BJ (cell line): ENCODE measurements around the gene TMEM116. TPM values are rescaled to one million over a fixed set of nuclear protein-coding genes. Genes with fewer than 3 reads are reported as not detected.
"Not testable (repeated sequence)": the region's sequence is repeated elsewhere in the genome, so short reads cannot be mapped to it uniquely, and the experiment has no call there.

Source experiments
- CTCF ChIA-PET: fragments of 350-600 bp; formaldehyde crosslinking; extraction: SDS; loops from one replicate; lab custom pipeline; 2021; ENCODE audit warnings: antibody characterized with exemption, inconsistent platforms; lab: Yijun Ruan, JAX
- POLR2A ChIA-PET: fragments of 300-600 bp; sonication (Branson Sonifier 250); formaldehyde crosslinking; extraction: SDS; loops from one replicate; lab custom pipeline; 2021; ENCODE audit warnings: antibody characterized with exemption; lab: Charles Lee
- DNase-seq: peaks from one replicate; pipeline ENCODE4 v3.0.0-alpha.2; 2011; ENCODE audit warnings: low read depth
- H3K27me3 ChIP-seq: 2 replicates; pipeline ENCODE4 v1.6.0; 2011; ENCODE audit warnings: low read length; ENCODE audit not compliant: control insufficient read depth, insufficient read depth
- H3K36me3 ChIP-seq: 2 replicates; pipeline ENCODE4 v1.5.1; 2011; ENCODE audit warnings: low read length; ENCODE audit not compliant: control insufficient read depth, insufficient read depth
- H3K4me3 ChIP-seq: 2 replicates; pipeline ENCODE4 v1.5.1; 2011; ENCODE audit warnings: low read depth, mild to moderate bottlenecking, control low read depth, low read length
- polyA minus RNA-seq: library from RNA; depleted of rRNA, polyadenylated mRNA; stranded (reverse); fragments of >200 nt; gene quantifications from 2 replicates; pipeline ENCODE4 v1.2.3, GENCODE V29; 2011; rRNA and poly(A)+ RNA removed
- polyA plus RNA-seq: library from polyadenylated mRNA; depleted of rRNA; stranded (reverse); fragments of >200 nt; gene quantifications from 2 replicates; pipeline ENCODE4 v1.2.3, GENCODE V29; 2011; rRNA removed
- TF ChIP-seq, protein P1 (sequence below): IDR thresholded peaks from 2 replicates; pipeline ENCODE4 v1.5.1; 2011; ENCODE audit warnings: low read depth, mild to moderate bottlenecking, control low read depth, inconsistent platforms, low read length, moderate library complexity; ENCODE audit not compliant: insufficient read depth

Gene TMEM116
- polyA plus RNA-seq, result 16.6 and 21.3 TPM in 2 replicates
- polyA minus RNA-seq, result 7.8 and 9.6 TPM in 2 replicates

DNA sequence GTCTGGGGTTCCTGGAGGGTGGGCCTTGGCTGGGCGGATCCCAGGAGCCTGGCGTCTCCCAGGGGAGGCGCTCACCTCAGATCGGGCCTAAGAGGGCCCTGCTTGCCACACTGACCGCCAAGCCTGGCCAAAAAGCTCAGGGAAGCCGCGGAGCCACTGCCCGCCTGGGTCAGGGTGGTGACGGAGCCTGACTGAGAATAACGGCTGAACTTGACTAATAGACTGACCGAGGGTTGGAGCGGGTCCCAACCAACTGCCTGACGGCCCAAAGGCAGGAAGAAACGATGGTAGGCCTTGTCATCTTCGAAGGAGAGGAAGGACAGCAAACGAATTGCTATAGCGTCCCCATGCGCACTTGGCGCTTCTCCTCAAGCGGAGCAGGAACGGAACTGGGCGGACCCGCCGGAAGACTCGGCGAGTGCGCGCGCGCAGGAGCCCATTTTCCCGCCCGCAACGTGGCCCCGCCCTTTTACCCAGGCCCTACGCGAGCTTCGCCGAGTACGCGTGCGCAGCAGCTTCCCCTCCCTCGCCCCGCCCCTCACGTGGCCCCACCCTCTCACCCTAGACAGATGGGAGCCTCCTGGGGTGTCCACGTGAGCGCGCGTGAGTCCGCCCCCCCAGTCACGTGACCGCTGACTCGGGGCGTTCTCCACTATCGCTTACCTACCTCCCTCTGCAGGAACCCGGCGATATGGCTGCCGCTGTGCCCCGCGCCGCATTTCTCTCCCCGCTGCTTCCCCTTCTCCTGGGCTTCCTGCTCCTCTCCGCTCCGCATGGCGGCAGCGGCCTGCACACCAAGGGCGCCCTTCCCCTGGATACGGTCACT lies at the start of gene TMEM116, which contains the start of gene ERP29:
TSS of gene TMEM116 (minus strand) at position 391 of the 826 bp plus-strand sequence. CDS start 7,895 bp downstream, outside the sequence.
TSS of gene ERP29 (plus strand) at position 652 of the 826 bp plus-strand sequence. CDS start at position 692, 40 bp downstream.
- Histone ChIP-seq H3K36me3 (no peaks in the 10 kb centered on the region), H3K4me3 (peak within 1 kb of the TSS; percentile 89), H3K27me3 (no peaks in the 10 kb centered on the region)
- TF ChIP-seq, protein P1, sequence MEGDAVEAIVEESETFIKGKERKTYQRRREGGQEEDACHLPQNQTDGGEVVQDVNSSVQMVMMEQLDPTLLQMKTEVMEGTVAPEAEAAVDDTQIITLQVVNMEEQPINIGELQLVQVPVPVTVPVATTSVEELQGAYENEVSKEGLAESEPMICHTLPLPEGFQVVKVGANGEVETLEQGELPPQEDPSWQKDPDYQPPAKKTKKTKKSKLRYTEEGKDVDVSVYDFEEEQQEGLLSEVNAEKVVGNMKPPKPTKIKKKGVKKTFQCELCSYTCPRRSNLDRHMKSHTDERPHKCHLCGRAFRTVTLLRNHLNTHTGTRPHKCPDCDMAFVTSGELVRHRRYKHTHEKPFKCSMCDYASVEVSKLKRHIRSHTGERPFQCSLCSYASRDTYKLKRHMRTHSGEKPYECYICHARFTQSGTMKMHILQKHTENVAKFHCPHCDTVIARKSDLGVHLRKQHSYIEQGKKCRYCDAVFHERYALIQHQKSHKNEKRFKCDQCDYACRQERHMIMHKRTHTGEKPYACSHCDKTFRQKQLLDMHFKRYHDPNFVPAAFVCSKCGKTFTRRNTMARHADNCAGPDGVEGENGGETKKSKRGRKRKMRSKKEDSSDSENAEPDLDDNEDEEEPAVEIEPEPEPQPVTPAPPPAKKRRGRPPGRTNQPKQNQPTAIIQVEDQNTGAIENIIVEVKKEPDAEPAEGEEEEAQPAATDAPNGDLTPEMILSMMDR, result peak; percentile 63
- CTCF ChIA-PET, result interaction anchor here (0.5 to 1.4 kb wide), 7 partner anchors 9 to 58 kb away, joined by 3 to 5 read pairs (median 3); no protein-coding TSS in a partner anchor
- peak; percentile 88 for DNase-seq
- POLR2A ChIA-PET, result interaction anchor here (0.6 to 1.0 kb wide), 2 partner anchors 13 to 112 kb away, joined by 3 to 7 read pairs; partner anchors contain the start of gene TRAFD1

DNA sequence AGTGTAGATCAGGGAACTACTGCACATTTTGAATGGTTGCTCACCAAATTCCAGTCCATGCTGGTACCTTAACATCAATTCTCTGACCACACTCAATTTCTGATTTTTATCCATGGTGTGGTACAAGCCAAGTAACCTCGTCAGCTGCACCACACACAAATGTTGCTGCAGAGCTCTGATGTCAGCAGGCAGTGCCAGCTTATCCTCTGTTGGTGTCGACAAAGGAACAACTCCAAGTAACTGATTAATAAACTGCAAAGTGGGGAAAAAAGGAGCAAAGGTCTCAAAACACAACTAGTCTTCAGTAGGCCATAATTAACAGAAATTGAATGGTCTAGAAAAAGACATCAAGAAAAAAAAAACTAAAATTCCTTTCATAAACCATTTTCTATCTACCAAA lies 48.2 kb upstream of the TMEM116 start:
- H3K27me3 ChIP-seq, result no peaks in the 10 kb centered on the region
- TF ChIP-seq, protein P1, result no peak
- CTCF ChIA-PET, result no interaction called here
- no peak for DNase-seq
- H3K4me3 ChIP-seq, result no peak overlapping the region
- POLR2A ChIA-PET, result no interaction called here
- peaks cover 6% of the 10 kb centered on the region for H3K36me3 ChIP-seq

DNA sequence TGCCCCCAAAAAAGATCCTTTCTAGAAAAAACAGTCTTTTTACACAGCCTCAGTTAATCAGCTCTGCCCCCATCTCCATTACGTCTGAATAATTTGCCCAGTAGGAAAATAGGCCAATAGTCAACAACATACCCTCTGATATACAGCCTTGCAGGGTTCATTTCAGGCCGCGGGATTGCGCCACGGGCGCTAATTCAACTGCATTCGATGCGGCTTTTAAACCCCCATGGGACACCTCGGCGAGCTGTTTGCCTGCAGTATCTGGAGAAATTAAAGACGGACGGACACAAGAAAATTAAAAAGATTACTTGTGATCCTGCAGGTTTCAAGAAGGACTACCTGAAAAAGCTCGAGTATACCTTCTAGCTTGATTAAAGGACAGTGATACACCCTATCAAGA lies 36.4 kb upstream of the TMEM116 start:
- H3K4me3 ChIP-seq, result no peak overlapping the region
- TF ChIP-seq, protein P1, result no peak
- no peak for DNase-seq
- peaks cover 7% of the 10 kb centered on the region for H3K36me3 ChIP-seq
- CTCF ChIA-PET, result interaction anchor here (1.1 to 1.2 kb wide), 2 partner anchors 10 to 16 kb away, joined by 3 read pairs; no protein-coding TSS in a partner anchor
- H3K27me3 ChIP-seq, result no peaks in the 10 kb centered on the region
- POLR2A ChIA-PET, result interaction anchor here (0.6 kb wide), 1 partner anchor 26 kb away, joined by 3 read pairs; no protein-coding TSS in a partner anchor

DNA sequence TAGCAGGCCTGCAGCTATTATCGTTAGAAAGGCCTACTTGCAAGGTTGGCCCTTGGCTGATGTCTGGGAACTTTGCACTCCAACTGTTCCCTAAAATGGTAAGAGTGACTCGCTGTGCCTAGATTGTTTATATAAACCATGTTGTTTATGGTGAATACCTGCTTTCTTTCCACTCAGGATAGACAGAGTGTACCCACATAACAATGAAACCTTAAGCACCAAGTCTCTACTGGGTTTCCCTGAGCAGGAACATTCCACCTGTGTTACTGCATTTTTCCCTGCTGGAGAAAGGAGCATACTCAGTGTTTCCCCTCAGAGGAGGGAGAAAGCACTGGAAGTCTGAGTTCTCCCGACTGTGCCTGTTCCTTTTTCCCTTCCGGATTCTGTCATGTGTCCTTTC lies 33.0 kb upstream of the TMEM116 start:
- DNase-seq, result no peak
- TF ChIP-seq, protein P1, result no peak
- Histone ChIP-seq H3K36me3 (peaks cover 4% of the 10 kb centered on the region), H3K4me3 (no peak overlapping the region), H3K27me3 (no peaks in the 10 kb centered on the region)
- POLR2A ChIA-PET, result no interaction called here
- CTCF ChIA-PET, result no interaction called here

DNA sequence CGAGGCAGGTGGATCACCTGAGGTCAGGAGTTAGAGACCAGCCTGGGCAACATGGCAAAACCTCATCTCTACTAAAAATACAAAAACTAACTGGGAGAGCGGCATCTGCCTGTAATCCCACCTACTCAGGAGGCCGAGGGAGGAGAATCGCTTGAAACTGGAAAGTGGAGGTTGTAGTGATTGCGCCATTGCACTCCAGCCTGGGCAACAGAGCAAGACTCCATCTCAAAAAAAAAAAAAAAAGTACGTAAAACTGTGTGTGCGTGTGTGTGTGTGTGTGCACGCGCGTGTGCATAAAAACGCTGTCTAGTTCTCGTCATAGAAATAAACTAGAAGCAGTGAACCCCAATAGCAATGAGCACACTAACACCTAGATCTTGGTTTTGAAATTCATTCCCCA lies 23.6 kb upstream of the TMEM116 start:
- DNase-seq, POLR2A ChIA-PET, H3K27me3 ChIP-seq, H3K36me3 ChIP-seq, CTCF ChIA-PET, H3K4me3 ChIP-seq: not testable (repeated sequence)
